ENCODE data around the gene VAMP7.
"Not testable (repeated sequence)": the region's sequence is repeated elsewhere in the genome, so short reads cannot be mapped to it uniquely, and the experiment has no call there.

VAMP7 gene

GRCh38 chrX:155899366-155899765, 18.2 kb downstream of the VAMP7 start:
- H4K20me1 ChIP-seq, result no peaks in the 10 kb centered on the region
- no peak overlapping the region for H3K4me3 ChIP-seq
- no peaks in the 10 kb centered on the region for H3K27me3 ChIP-seq
- no peak overlapping the region for H3K27ac ChIP-seq
- peaks cover 47% of the 10 kb centered on the region for H3K36me3 ChIP-seq
- H3K9me3 ChIP-seq, result peaks cover 5% of the 10 kb centered on the region; the same call in 1 of the 2 replicates
- no peak overlapping the region for H3K4me2 ChIP-seq
- H3K9ac ChIP-seq, result no peak overlapping the region
- H3K4me1 ChIP-seq, result no peaks in the 10 kb centered on the region
- no peak for TF ChIP-seq Cebpa-rat (IDR thresholded peaks at IDR 0.05)

- no peaks in the 10 kb centered on the region for H4K20me1 ChIP-seq
- H3K4me2 ChIP-seq, result no peak overlapping the region
- no peak overlapping the region for H3K27ac ChIP-seq
- no peak overlapping the region for H3K9ac ChIP-seq
- H3K36me3 ChIP-seq, result peaks cover 36% of the 10 kb centered on the region
- H3K27me3 ChIP-seq, result no peaks in the 10 kb centered on the region
- TF ChIP-seq Cebpa-rat (IDR thresholded peaks at IDR 0.05), result no peak
- H3K9me3 ChIP-seq, result peaks cover 5% of the 10 kb centered on the region; the same call in 1 of the 2 replicates
- no peak overlapping the region for H3K4me3 ChIP-seq
- H3K4me1 ChIP-seq, result no peaks in the 10 kb centered on the region
Measured at GRCh38 chrX:155900765-155901164, 19.6 kb downstream of the VAMP7 start.

- not testable (repeated sequence) for H3K4me2 ChIP-seq, H3K27ac ChIP-seq, H4K20me1 ChIP-seq, H3K4me3 ChIP-seq, H3K27me3 ChIP-seq, H3K4me1 ChIP-seq, H3K9ac ChIP-seq
- peaks cover 45% of the 10 kb centered on the region for H3K36me3 ChIP-seq
- peaks cover 38% of the 10 kb centered on the region for H3K9me3 ChIP-seq
Measured at GRCh38 chrX:155907661-155908060, 26.5 kb downstream of the VAMP7 start.

- peaks cover 9% of the 10 kb centered on the region for H3K9me3 ChIP-seq
- TF ChIP-seq Cebpa-rat (IDR thresholded peaks at IDR 0.05), result no peak
Measured at GRCh38 chrX:155923200-155923599, 42.1 kb downstream of the VAMP7 start.

GRCh38 chrX:155930852-155931618, 49.9 kb downstream of the VAMP7 start:
- H4K20me1 ChIP-seq, H3K27me3 ChIP-seq, H3K27ac ChIP-seq, H3K9ac ChIP-seq, H3K4me1 ChIP-seq, H3K4me3 ChIP-seq, H3K4me2 ChIP-seq: not testable (repeated sequence)
- H3K9me3 ChIP-seq, result peaks cover 39% of the 10 kb centered on the region
- peaks cover 40% of the 10 kb centered on the region for H3K36me3 ChIP-seq

More at GRCh38 chrX:155923200-155923599, 42.1 kb downstream of the VAMP7 start:
- Histone ChIP-seq H3K36me3 (peaks cover 60% of the 10 kb centered on the region), H3K9ac (no peak overlapping the region), H3K4me1 (no peaks in the 10 kb centered on the region), H3K27me3 (no peaks in the 10 kb centered on the region), H3K4me2 (no peak overlapping the region), H4K20me1 (no peaks in the 10 kb centered on the region), H3K4me3 (no peak overlapping the region), H3K27ac (no peak overlapping the region)

- H3K9me3 ChIP-seq, result peaks cover 4% of the 10 kb centered on the region; the same call in 1 of the 2 replicates
- no peaks in the 10 kb centered on the region for H3K4me1 ChIP-seq
- H3K4me2 ChIP-seq, result no peak overlapping the region
- no peak overlapping the region for H3K9ac ChIP-seq
- TF ChIP-seq Cebpa-rat (IDR thresholded peaks at IDR 0.05), result no peak
- peaks cover 24% of the 10 kb centered on the region for H3K36me3 ChIP-seq
- no peaks in the 10 kb centered on the region for H3K27me3 ChIP-seq
- H4K20me1 ChIP-seq, result no peaks in the 10 kb centered on the region
- H3K27ac ChIP-seq, result no peak overlapping the region
- H3K4me3 ChIP-seq, result no peak overlapping the region
Measured at GRCh38 chrX:155938132-155938531, 57.0 kb downstream of the VAMP7 start.

- Histone ChIP-seq H3K4me2 (no peak overlapping the region), H4K20me1 (no peaks in the 10 kb centered on the region), H3K9me3 (no peaks in the 10 kb centered on the region; the same call in 1 of the 2 replicates), H3K27me3 (0 out of 2 replicates have a peak, but pooled peaks cover 5% of the 10 kb centered on the region), H3K27ac (no peak overlapping the region), H3K9ac (no peak overlapping the region), H3K36me3 (peaks cover 5% of the 10 kb centered on the region), H3K4me3 (no peak overlapping the region), H3K4me1 (no peaks in the 10 kb centered on the region)
- TF ChIP-seq Cebpa-rat (IDR thresholded peaks at IDR 0.05), result no peak
Measured at GRCh38 chrX:155949098-155949497, 68.0 kb downstream of the VAMP7 start.

GRCh38 chrX:155951237-155951789, 70.2 kb downstream of the VAMP7 start:
- Histone ChIP-seq H3K4me1 (no peaks in the 10 kb centered on the region), H3K36me3 (no peaks in the 10 kb centered on the region), H3K9me3 (no peaks in the 10 kb centered on the region; the same call in 1 of the 2 replicates), H3K4me2 (no peak overlapping the region), H3K4me3 (no peak overlapping the region), H3K27ac (no peak overlapping the region), H3K27me3 (no peaks in the 10 kb centered on the region), H3K9ac (no peak overlapping the region), H4K20me1 (no peaks in the 10 kb centered on the region)
- TF ChIP-seq Cebpa-rat (IDR thresholded peaks at IDR 0.05), result no peak

GRCh38 chrX:155953055-155953454, 71.9 kb downstream of the VAMP7 start:
- Histone ChIP-seq H3K9me3 (no peaks in the 10 kb centered on the region; the same call in 1 of the 2 replicates), H3K4me2 (no peak overlapping the region), H3K4me1 (no peaks in the 10 kb centered on the region), H3K9ac (no peak overlapping the region), H4K20me1 (no peaks in the 10 kb centered on the region), H3K27me3 (no peaks in the 10 kb centered on the region), H3K27ac (no peak overlapping the region), H3K4me3 (no peak overlapping the region), H3K36me3 (no peaks in the 10 kb centered on the region)
- TF ChIP-seq Cebpa-rat (IDR thresholded peaks at IDR 0.05), result no peak

GRCh38 chrX:155954793-155955192, 73.6 kb downstream of the VAMP7 start:
- Histone ChIP-seq H3K36me3 (no peaks in the 10 kb centered on the region), H3K27ac (no peak overlapping the region), H3K4me3 (no peak overlapping the region), H3K9me3 (no peaks in the 10 kb centered on the region; the same call in 1 of the 2 replicates), H3K4me1 (no peaks in the 10 kb centered on the region), H3K9ac (no peak overlapping the region), H3K27me3 (no peaks in the 10 kb centered on the region), H4K20me1 (no peaks in the 10 kb centered on the region), H3K4me2 (no peak overlapping the region)
- no peak for TF ChIP-seq Cebpa-rat (IDR thresholded peaks at IDR 0.05)

Data from BLaER1 (cell line).